Ishikawa (cell line): ENCODE results near the gene B4GALNT1.

Experiments
- CEBPB ChIP-seq: IDR thresholded peaks from 2 replicates; pipeline ENCODE4 v1.6.1; 2012
- CREB1 ChIP-seq: IDR thresholded peaks from 2 replicates; pipeline ENCODE4 v1.6.1; 2012; ENCODE audit warnings: low read depth
- MAX ChIP-seq: IDR thresholded peaks from 2 replicates; pipeline ENCODE4 v1.6.1; 2012
- NFIC ChIP-seq: IDR thresholded peaks from 2 replicates; pipeline ENCODE4 v1.6.1; 2012
- REST ChIP-seq: IDR thresholded peaks from 2 replicates; pipeline ENCODE4 v1.6.1; 2012; ENCODE audit warnings: low read depth, mild to moderate bottlenecking

- TF ChIP-seq CREB1 (no peak), REST (no peak), MAX (no peak), CEBPB (no peak), NFIC (no peak)
Measured at GRCh38 chr12:57610554-57611107, 22.4 kb downstream of the B4GALNT1 start.
